Loucy (cell line): ENCODE data around the gene MLST8.
A peak's percentile ranks its signal among the peaks of the same experiment; 100 is the strongest.

ENCODE experiments used
- H2AFZ ChIP-seq: fragments of 200-600 bp; sonication (generic); 2 replicates; pipeline ENCODE4 v1.6.0; 2016; ENCODE audit warnings: antibody characterized with exemption, mild to moderate bottlenecking, low read length, moderate library complexity
- H3F3A ChIP-seq: fragments of 200-600 bp; 2 replicates; pipeline ENCODE4 v1.6.0; 2016; ENCODE audit warnings: antibody characterized with exemption, low read depth, mild to moderate bottlenecking
- H3K27me3 ChIP-seq: fragments of 200-600 bp; sonication (generic); 2 replicates; pipeline ENCODE4 v1.6.1; 2014; ENCODE audit warnings: low read length, mild to moderate bottlenecking; ENCODE audit not compliant: insufficient read depth, poor library complexity, severe bottlenecking
- H3K36me3 ChIP-seq: fragments of 200-600 bp; sonication (generic); 2 replicates; pipeline ENCODE4 v1.6.1; 2016; ENCODE audit warnings: low read length; ENCODE audit not compliant: insufficient read depth
- H3K4me1 ChIP-seq: fragments of 200-600 bp; sonication (generic); 2 replicates; pipeline ENCODE4 v1.5.1; 2014; ENCODE audit warnings: low read length, mild to moderate bottlenecking; ENCODE audit not compliant: insufficient read depth, poor library complexity, severe bottlenecking
- H3K4me2 ChIP-seq: fragments of 200-600 bp; sonication (generic); 2 replicates; pipeline ENCODE4 v1.6.0; 2014; ENCODE audit warnings: antibody characterized with exemption, low read length, low read depth, mild to moderate bottlenecking; ENCODE audit not compliant: poor library complexity, severe bottlenecking
- H3K4me3 ChIP-seq: fragments of 200-600 bp; sonication (generic); 2 replicates; pipeline ENCODE4 v1.5.1; 2014; ENCODE audit warnings: low read length, mild to moderate bottlenecking, mixed read lengths; ENCODE audit not compliant: poor library complexity, severe bottlenecking
- H3K79me2 ChIP-seq: fragments of 200-600 bp; sonication (generic); 2 replicates; pipeline ENCODE4 v1.6.1; 2014; ENCODE audit warnings: low read length; ENCODE audit not compliant: insufficient read depth
- H3K9ac ChIP-seq: fragments of 200-600 bp; sonication (generic); 2 replicates; pipeline ENCODE4 v1.6.0; 2014; ENCODE audit warnings: mild to moderate bottlenecking, low read depth, low read length, moderate library complexity; ENCODE audit not compliant: poor library complexity, severe bottlenecking
- H3K9me2 ChIP-seq: fragments of 200-600 bp; sonication (generic); replicated peaks from 2 replicates; pipeline ENCODE4 v1.6.1; 2016; ENCODE audit warnings: low read depth, low read length, mixed read lengths
- H3K9me3 ChIP-seq: fragments of 200-600 bp; sonication (generic); 2 replicates; pipeline ENCODE4 v1.6.1; 2014; ENCODE audit warnings: mild to moderate bottlenecking, antibody characterized with exemption, low read length, low read depth; ENCODE audit not compliant: insufficient read depth
- H4K20me1 ChIP-seq: fragments of 200-600 bp; sonication (generic); 2 replicates; pipeline ENCODE4 v1.6.0; 2014; ENCODE audit warnings: antibody characterized with exemption, low read length, mild to moderate bottlenecking; ENCODE audit not compliant: insufficient read depth, poor library complexity, severe bottlenecking
- EZH2phosphoT487 ChIP-seq: fragments of 200-600 bp; IDR thresholded peaks from 2 replicates; pipeline ENCODE4 v1.6.1; 2018; ENCODE audit warnings: antibody characterized with exemption, mild to moderate bottlenecking, moderate library complexity, borderline replicate concordance
- TF ChIP-seq, protein P1 (sequence below): fragments of 200-600 bp; sonication (generic); conservative IDR thresholded peaks from 2 replicates; pipeline ENCODE4 v1.5.1; 2014; ENCODE audit warnings: mild to moderate bottlenecking, antibody characterized with exemption, low read length

Gene MLST8

GRCh38 chr16:2250652-2251295, 45.5 kb downstream of the MLST8 start:
- no peaks in the 10 kb centered on the region for H3K4me1 ChIP-seq
- H2AFZ ChIP-seq = peak overlapping the region; percentile 49; the same call in 1 of the 2 replicates
- H3K79me2 ChIP-seq = peaks cover 10% of the 10 kb centered on the region; the same call in 1 of the 2 replicates
- peak overlapping the region; percentile 72 for H3K9ac ChIP-seq
- H3K4me3 ChIP-seq = peak overlapping the region; percentile 73
- peaks cover 10% of the 10 kb centered on the region; the same call in 1 of the 2 replicates for H3K36me3 ChIP-seq
- H3K4me2 ChIP-seq = peak overlapping the region; percentile 65
- peaks cover 4% of the 10 kb centered on the region for H4K20me1 ChIP-seq
- H3K27me3 ChIP-seq = no peaks in the 10 kb centered on the region
- TF ChIP-seq, protein P1, sequence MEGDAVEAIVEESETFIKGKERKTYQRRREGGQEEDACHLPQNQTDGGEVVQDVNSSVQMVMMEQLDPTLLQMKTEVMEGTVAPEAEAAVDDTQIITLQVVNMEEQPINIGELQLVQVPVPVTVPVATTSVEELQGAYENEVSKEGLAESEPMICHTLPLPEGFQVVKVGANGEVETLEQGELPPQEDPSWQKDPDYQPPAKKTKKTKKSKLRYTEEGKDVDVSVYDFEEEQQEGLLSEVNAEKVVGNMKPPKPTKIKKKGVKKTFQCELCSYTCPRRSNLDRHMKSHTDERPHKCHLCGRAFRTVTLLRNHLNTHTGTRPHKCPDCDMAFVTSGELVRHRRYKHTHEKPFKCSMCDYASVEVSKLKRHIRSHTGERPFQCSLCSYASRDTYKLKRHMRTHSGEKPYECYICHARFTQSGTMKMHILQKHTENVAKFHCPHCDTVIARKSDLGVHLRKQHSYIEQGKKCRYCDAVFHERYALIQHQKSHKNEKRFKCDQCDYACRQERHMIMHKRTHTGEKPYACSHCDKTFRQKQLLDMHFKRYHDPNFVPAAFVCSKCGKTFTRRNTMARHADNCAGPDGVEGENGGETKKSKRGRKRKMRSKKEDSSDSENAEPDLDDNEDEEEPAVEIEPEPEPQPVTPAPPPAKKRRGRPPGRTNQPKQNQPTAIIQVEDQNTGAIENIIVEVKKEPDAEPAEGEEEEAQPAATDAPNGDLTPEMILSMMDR = no peak
- no peak for TF ChIP-seq EZH2phosphoT487
- H3F3A ChIP-seq = peaks cover 6% of the 10 kb centered on the region; the same call in 1 of the 2 replicates
- no peaks in the 10 kb centered on the region for H3K9me2 ChIP-seq
- H3K9me3 ChIP-seq = no peaks in the 10 kb centered on the region

- Histone ChIP-seq H3K27me3 (no peaks in the 10 kb centered on the region), H3K9ac (peak within 1 kb of the TSS; percentile 72), H3K4me1 (no peaks in the 10 kb centered on the region), H3K36me3 (peaks cover 18% of the 10 kb centered on the region; the same call in 1 of the 2 replicates), H3K4me3 (peak within 1 kb of the TSS; percentile 73), H3K9me3 (no peaks in the 10 kb centered on the region), H3K4me2 (peak within 1 kb of the TSS; percentile 65), H2AFZ (peak within 1 kb of the TSS; percentile 49; the same call in 1 of the 2 replicates), H3K9me2 (no peaks in the 10 kb centered on the region), H3K79me2 (peaks cover 10% of the 10 kb centered on the region; the same call in 1 of the 2 replicates), H4K20me1 (peaks cover 4% of the 10 kb centered on the region), H3F3A (peaks cover 6% of the 10 kb centered on the region; the same call in 1 of the 2 replicates)
- TF ChIP-seq, protein P1 = peak; percentile 29
- TF ChIP-seq EZH2phosphoT487 = no peak
Observed at GRCh38 chr16:2251296-2252111, 46.2 kb downstream of the MLST8 start, which contains the start of gene ECI1. ECI1 (minus strand) TSS chr16:2251587; CDS start chr16:2251566, 21 bp downstream.

GRCh38 chr16:2252806-2253148, 47.5 kb downstream of the MLST8 start:
- peaks cover 30% of the 10 kb centered on the region; the same call in 1 of the 2 replicates for H3K36me3 ChIP-seq

More at GRCh38 chr16:2252806-2253148, 47.5 kb downstream of the MLST8 start:
- Histone ChIP-seq H3K9me3 (no peaks in the 10 kb centered on the region), H2AFZ (no peak overlapping the region), H3K9me2 (no peaks in the 10 kb centered on the region), H3K4me1 (no peaks in the 10 kb centered on the region), H3K9ac (no peak overlapping the region), H3F3A (peaks cover 6% of the 10 kb centered on the region; the same call in 1 of the 2 replicates), H3K27me3 (no peaks in the 10 kb centered on the region), H3K79me2 (peaks cover 15% of the 10 kb centered on the region; the same call in 1 of the 2 replicates), H3K4me2 (no peak overlapping the region), H3K4me3 (no peak overlapping the region), H4K20me1 (peaks cover 4% of the 10 kb centered on the region)
- TF ChIP-seq EZH2phosphoT487 = no peak
- TF ChIP-seq, protein P1 = no peak
